ENCODE measurements around the gene COBLL1.
"Not testable (repeated sequence)": the region's sequence is repeated elsewhere in the genome, so short reads cannot be mapped to it uniquely, and the experiment has no call there.

The COBLL1 gene

GRCh38 chr2:164710837-164711765 is 130.5 kb downstream of the COBLL1 start:
- no peaks in the 10 kb centered on the region for H3K4me1 ChIP-seq (ENCODE audit: insufficient read depth, low read length, severe bottlenecking)
- H3K4me3 ChIP-seq (ENCODE audit: low read depth, low read length, poor library complexity, severe bottlenecking) = no peak overlapping the region
- H3K9me3 ChIP-seq (ENCODE audit: low read length) = no peaks in the 10 kb centered on the region
- H3K27me3 ChIP-seq (ENCODE audit: insufficient read depth, low read length) = no peaks in the 10 kb centered on the region
- H4K20me1 ChIP-seq (ENCODE audit: insufficient read depth, low read length) = no peaks in the 10 kb centered on the region
- no peak overlapping the region for H3K9ac ChIP-seq (ENCODE audit: low read length)
- H3K4me2 ChIP-seq (ENCODE audit: low read length) = no peak overlapping the region
- H3K36me3 ChIP-seq (ENCODE audit: insufficient read depth, low read length) = no peaks in the 10 kb centered on the region
- H3K9me2 ChIP-seq (ENCODE audit: low read depth, low read length) = no peaks in the 10 kb centered on the region
- H3F3A ChIP-seq (ENCODE audit: insufficient read depth, low read length) = no peaks in the 10 kb centered on the region
- no peak for TF ChIP-seq EZH2 (IDR thresholded peaks at IDR 0.05; ENCODE audit: borderline replicate concordance, low read length)
- no peak for TF ChIP-seq CTCF (IDR thresholded peaks at IDR 0.05; ENCODE audit: low read length)
- H3K27ac ChIP-seq (ENCODE audit: low read depth, low read length, poor library complexity, severe bottlenecking) = no peak overlapping the region
- no peak overlapping the region for H2AFZ ChIP-seq (ENCODE audit: low read length)
- H3K79me2 ChIP-seq (ENCODE audit: insufficient read depth, low read length) = no peaks in the 10 kb centered on the region

- H4K20me1 ChIP-seq (ENCODE audit: insufficient read depth, low read length); H3K4me1 ChIP-seq (ENCODE audit: insufficient read depth, low read length, severe bottlenecking); H3K27me3 ChIP-seq (ENCODE audit: insufficient read depth, low read length); H3K9me2 ChIP-seq (ENCODE audit: low read depth, low read length); H2AFZ ChIP-seq (ENCODE audit: low read length); H3F3A ChIP-seq (ENCODE audit: insufficient read depth, low read length); H3K36me3 ChIP-seq (ENCODE audit: insufficient read depth, low read length); H3K79me2 ChIP-seq (ENCODE audit: insufficient read depth, low read length); H3K9me3 ChIP-seq (ENCODE audit: low read length); H3K4me3 ChIP-seq (ENCODE audit: low read depth, low read length, poor library complexity, severe bottlenecking); H3K9ac ChIP-seq (ENCODE audit: low read length); H3K27ac ChIP-seq (ENCODE audit: low read depth, low read length, poor library complexity, severe bottlenecking); H3K4me2 ChIP-seq (ENCODE audit: low read length): not testable (repeated sequence)
These were observed 131.3 kb downstream of the COBLL1 start for GRCh38 chr2:164710252-164710836.

GRCh38 chr2:164706522-164706921 is 135.1 kb downstream of the COBLL1 start:
- Histone ChIP-seq H2AFZ (ENCODE audit: low read length) (no peak overlapping the region), H4K20me1 (ENCODE audit: insufficient read depth, low read length) (no peaks in the 10 kb centered on the region), H3K4me3 (ENCODE audit: low read depth, low read length, poor library complexity, severe bottlenecking) (no peak overlapping the region), H3K79me2 (ENCODE audit: insufficient read depth, low read length) (no peaks in the 10 kb centered on the region), H3K4me1 (ENCODE audit: insufficient read depth, low read length, severe bottlenecking) (no peaks in the 10 kb centered on the region), H3K9me3 (ENCODE audit: low read length) (no peaks in the 10 kb centered on the region), H3K9me2 (ENCODE audit: low read depth, low read length) (no peaks in the 10 kb centered on the region), H3K9ac (ENCODE audit: low read length) (no peak overlapping the region), H3K36me3 (ENCODE audit: insufficient read depth, low read length) (no peaks in the 10 kb centered on the region), H3F3A (ENCODE audit: insufficient read depth, low read length) (no peaks in the 10 kb centered on the region), H3K4me2 (ENCODE audit: low read length) (no peak overlapping the region), H3K27ac (ENCODE audit: low read depth, low read length, poor library complexity, severe bottlenecking) (no peak overlapping the region), H3K27me3 (ENCODE audit: insufficient read depth, low read length) (no peaks in the 10 kb centered on the region)
- TF ChIP-seq CTCF (IDR thresholded peaks at IDR 0.05; ENCODE audit: low read length) (no peak), EZH2 (IDR thresholded peaks at IDR 0.05; ENCODE audit: borderline replicate concordance, low read length) (no peak)

Measured in OCI-LY1 (cell line).